GM18870 (cell line): Measurements from ENCODE around the gene COASY.
"Not testable (repeated sequence)": the region's sequence is repeated elsewhere in the genome, so short reads cannot be mapped to it uniquely, and the experiment has no call there.

Source experiments
- ATAC-seq: cut with Tn5 transposase; IDR thresholded peaks from one replicate; pipeline ENCODE4 v1.9.1; 2021; ENCODE audit warnings: moderate library complexity; ENCODE audit not compliant: unreplicated experiment

COASY gene

GRCh38 chr17:42552736-42553135 is 9.2 kb upstream of the COASY start, which contains the start of gene HSD17B1:
HSD17B1 (plus strand) TSS chr17:42552923; CDS start chr17:42552934, 11 bp downstream.
- not testable (repeated sequence) for ATAC-seq

GRCh38 chr17:42553161-42553818 is 8.7 kb upstream of the COASY start:
- no peak for ATAC-seq

DNA sequence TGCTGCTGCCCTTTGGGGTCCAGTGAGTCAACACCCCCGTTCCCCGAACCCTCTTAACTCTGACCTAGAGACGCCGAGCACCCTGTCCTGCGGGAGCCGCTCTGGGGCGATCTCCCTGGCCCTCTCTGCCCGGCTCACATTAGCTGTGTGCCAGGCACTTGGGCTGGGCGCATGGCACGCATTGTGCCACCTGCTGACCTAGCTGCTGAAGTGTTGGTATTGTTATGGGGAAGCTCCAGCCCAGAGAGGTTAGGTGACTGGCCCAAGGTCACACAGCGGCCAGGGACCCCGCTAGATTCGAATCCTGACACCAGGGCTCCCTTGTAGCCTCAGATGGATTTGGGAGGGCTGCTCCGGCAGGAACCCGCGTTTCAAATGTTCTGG is 8.1 kb upstream of the COASY start:
- no peak for ATAC-seq

GRCh38 chr17:42554250-42555121 is 7.5 kb upstream of the COASY start:
- peak; percentile 35 for ATAC-seq

DNA sequence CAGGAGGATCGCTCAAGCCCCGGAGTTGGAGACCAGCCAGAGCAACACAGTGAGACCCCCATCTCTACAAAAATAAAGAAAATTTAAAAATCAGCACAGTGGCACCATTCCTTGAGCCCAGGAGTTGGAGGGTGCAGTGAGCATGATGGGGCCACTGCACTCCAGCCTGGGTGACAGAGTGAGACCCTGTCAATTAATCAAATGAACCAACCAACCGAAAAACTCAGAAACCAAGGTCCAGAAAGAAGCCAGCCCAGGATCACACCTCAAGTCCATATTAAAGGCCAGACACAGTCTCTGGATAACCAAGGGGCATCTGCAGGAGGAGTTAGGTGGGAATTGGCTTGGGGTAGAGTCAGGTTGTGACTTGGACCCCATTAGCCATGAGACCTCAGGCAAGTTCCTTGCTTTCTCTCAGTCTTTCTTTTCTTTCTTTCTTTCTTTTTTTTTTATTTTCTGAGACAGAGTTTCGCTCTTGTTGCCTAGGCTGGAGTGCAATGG is 6.8 kb upstream of the COASY start:
- ATAC-seq = no peak

DNA sequence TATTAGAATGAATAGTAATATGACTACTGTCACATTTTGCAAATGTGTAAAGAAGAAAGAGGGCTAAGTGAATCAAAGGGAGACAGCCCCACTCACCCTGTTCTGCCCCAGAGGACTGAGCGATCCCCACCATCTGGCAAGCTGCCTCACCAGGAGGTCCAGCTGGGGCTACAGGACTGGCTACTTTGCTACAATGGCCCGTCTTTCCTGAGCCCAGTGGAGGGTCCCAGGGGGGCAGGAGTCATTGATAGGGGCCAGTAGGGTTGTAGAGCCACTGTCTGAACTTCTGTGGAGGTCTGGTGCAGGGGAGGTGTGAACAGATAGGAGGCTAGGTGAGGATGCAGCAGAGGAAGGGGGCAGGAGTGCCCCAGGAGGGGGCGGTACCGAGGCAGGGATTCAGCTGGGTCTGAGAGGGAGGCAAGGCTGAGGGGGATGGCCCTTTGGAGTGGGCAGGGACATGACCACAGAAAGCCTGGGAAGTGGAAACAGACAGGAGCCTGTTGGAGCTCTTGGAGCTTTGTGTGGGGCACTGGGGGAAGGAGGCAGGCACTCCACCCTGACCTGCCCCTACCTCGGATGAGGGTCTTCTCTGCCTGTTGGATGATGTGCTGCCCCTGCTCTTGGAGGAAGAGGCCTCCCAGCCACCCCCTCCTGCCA is 5.9 kb upstream of the COASY start:
- ATAC-seq = not testable (repeated sequence)

DNA sequence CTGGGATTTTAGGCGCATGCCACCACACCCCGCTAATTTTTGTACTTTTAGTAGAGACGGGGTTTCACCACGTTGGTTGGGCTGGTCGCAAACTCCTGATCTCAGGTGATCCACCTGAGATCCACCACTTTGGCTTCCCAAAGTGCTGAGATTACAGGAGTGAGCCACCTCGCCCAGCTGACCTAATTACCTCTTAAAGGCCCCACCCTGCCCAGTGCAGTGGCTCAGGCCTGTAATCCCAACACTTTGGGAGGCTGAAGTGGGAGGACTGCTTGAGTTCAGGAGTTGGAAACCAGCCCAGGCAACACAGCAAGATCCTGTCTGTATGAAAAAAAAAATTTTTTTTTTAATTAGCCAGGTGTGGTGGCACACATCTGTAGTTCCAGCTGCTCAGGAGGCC is 2.9 kb upstream of the COASY start:
- ATAC-seq = no peak

GRCh38 chr17:42560246-42560645 is 1.7 kb upstream of the COASY start:
- ATAC-seq = no peak

GRCh38 chr17:42562388-42563142 is 617 bp downstream of the COASY start:
- ATAC-seq = no peak

GRCh38 chr17:42563143-42563509 is 1.2 kb downstream of the COASY start:
- no peak for ATAC-seq

DNA sequence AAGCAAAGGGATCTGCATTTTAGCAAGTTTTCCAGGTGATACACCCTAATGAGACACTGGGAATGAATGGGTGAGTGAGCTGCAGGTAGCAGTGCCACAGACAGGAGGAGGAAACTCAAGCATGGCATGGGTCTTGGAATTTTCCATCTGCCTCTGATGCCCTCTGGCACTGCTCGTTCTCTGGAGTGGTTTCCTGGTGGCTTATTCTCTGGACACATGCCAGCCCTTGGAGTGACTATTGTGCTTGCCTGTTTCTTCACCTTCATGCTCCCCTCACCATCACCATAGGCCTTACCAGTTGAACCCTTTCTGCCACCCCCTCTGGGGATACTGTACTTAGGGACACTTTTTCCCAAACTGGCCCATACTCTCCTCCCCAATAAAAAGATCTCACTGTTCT is 1.6 kb downstream of the COASY start:
- ATAC-seq = no peak

- no peak for ATAC-seq
These were observed 2.0 kb downstream of the COASY start for GRCh38 chr17:42563950-42564349.

- no peak for ATAC-seq
These were observed 3.0 kb downstream of the COASY start for GRCh38 chr17:42564815-42565522.

GRCh38 chr17:42565523-42566214 is 3.7 kb downstream of the COASY start:
- ATAC-seq = no peak

DNA sequence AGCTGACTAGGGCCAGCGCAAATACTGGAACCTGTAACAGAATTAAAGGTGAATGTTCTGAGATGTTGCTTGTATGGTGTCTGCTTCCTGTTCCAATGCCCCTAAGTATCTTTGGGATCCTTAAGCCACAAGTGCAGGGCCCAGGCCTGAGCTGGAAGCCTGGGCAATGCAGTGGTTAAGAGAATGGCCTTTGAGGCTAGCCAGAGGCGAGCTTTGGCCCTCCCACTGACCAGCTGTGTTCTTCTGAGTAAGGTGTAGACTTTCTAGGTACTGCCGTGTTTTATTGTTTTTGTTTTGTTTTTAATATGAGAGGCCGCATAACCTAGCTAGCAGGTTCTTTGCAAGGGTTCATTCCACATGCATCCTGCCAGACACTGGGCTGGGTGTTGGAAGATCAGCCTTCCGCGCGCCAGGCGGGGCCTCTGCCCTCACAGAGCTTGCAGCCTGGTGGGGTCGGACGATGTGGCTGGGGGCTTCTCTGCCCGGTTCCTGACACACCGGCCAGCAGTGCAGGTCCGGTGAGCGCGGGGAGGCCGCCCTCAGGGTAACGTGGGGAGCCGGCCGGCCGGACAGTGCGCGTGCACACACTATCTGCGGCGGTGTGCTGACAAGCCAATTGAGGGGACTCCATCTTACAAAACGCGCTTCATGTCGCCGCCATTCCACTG is 4.4 kb downstream of the COASY start:
- no peak for ATAC-seq

DNA sequence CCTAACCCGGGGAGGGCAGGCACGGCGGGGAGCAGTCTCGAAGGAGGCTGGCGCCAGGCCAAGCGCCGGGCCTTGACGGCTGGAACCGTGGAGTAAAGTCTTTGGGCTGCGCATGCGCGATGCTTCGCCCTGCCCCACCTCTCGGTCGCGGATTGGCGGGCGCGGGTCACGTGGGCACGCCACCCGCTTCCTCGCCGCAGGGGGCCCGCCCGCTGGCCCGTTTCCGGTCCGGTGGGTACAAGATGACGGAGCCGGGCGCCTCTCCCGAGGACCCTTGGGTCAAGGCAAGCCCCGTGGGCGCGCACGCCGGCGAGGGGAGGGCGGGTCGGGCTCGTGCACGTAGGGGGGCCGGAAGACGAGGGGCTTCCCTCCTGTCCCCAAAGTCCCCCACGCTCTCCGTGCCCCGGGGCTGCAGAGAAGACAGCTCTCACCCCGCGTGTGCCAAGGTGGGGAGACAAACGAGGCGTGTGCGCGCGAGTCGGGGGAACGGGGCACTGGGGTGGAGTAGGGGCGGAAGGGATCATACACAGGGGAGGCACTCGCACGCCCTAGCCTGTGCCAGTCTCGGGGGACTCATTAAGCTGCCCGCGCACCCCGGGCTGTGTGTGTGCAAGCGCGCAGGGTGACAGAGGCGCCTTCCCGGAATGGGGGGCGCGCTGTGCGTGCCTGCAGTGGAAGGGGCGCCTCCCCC is 5.1 kb downstream of the COASY start, which contains the start of gene MLX:
MLX (plus strand) TSS at position 218 of the 691 bp plus-strand sequence; CDS start at position 243, 25 bp downstream.
- no peak for ATAC-seq

GRCh38 chr17:42568341-42569111 is 6.6 kb downstream of the COASY start:
- ATAC-seq = no peak
